KG1 (cell line): ENCODE measurements around the gene TMEM243.
"Not testable (repeated sequence)": the region's sequence is repeated elsewhere in the genome, so short reads cannot be mapped to it uniquely, and the experiment has no call there.

Source experiments
- DNase-seq: peaks from one replicate; lab custom pipeline; 2025; lab: John Stamatoyannopoulos, UW

Gene TMEM243

GRCh38 chr7:87219545-87220025 lies at the start of gene TMEM243:
TMEM243 (minus strand) TSS chr7:87219732; CDS start chr7:87219503, 229 bp downstream.
- DNase-seq, result peak; percentile 28

- no peak for DNase-seq
Measured at GRCh38 chr7:87267239-87267900, 47.8 kb upstream of the TMEM243 start.

GRCh38 chr7:87263537-87263936 lies 44.0 kb upstream of the TMEM243 start:
- DNase-seq, result no peak

- no peak for DNase-seq
Measured at GRCh38 chr7:87253589-87254087, 34.1 kb upstream of the TMEM243 start.

- DNase-seq, result not testable (repeated sequence)
Measured at GRCh38 chr7:87245671-87246070, 26.1 kb upstream of the TMEM243 start.

- not testable (repeated sequence) for DNase-seq
Measured at GRCh38 chr7:87238464-87239051, 19.0 kb upstream of the TMEM243 start.

GRCh38 chr7:87234949-87235348 lies 15.4 kb upstream of the TMEM243 start:
- DNase-seq, result no peak

GRCh38 chr7:87231711-87232110 lies 12.2 kb upstream of the TMEM243 start:
- DNase-seq, result no peak

GRCh38 chr7:87231258-87231657 lies 11.7 kb upstream of the TMEM243 start:
- DNase-seq, result no peak

- DNase-seq, result no peak
Measured at GRCh38 chr7:87226495-87226894, 7.0 kb upstream of the TMEM243 start.

GRCh38 chr7:87225696-87226095 lies 6.2 kb upstream of the TMEM243 start:
- DNase-seq, result no peak

- no peak for DNase-seq
Measured at GRCh38 chr7:87223666-87224065, 4.1 kb upstream of the TMEM243 start.

GRCh38 chr7:87220734-87221215 lies 1.2 kb upstream of the TMEM243 start:
- no peak for DNase-seq

- no peak for DNase-seq
Measured at GRCh38 chr7:87220026-87220733, 648 bp upstream of the TMEM243 start.

GRCh38 chr7:87218796-87219544 lies 562 bp downstream of the TMEM243 start:
- no peak for DNase-seq

- no peak for DNase-seq
Measured at GRCh38 chr7:87217983-87218653, 1.4 kb downstream of the TMEM243 start.

GRCh38 chr7:87216701-87217508 lies 2.6 kb downstream of the TMEM243 start:
- DNase-seq, result no peak

- no peak for DNase-seq
Measured at GRCh38 chr7:87215046-87215445, 4.5 kb downstream of the TMEM243 start.

GRCh38 chr7:87213811-87214210 lies 5.7 kb downstream of the TMEM243 start:
- no peak for DNase-seq

GRCh38 chr7:87213252-87213651 lies 6.3 kb downstream of the TMEM243 start:
- DNase-seq, result no peak

- DNase-seq, result no peak
Measured at GRCh38 chr7:87212498-87212897, 7.0 kb downstream of the TMEM243 start.
